HG03135 (cell line): ENCODE measurements around the gene UMAD1.
A peak's percentile ranks its signal among the peaks of the same experiment; 100 is the strongest.
"Not testable (repeated sequence)": the region's sequence is repeated elsewhere in the genome, so short reads cannot be mapped to it uniquely, and the experiment has no call there.

Experiments used
- ATAC-seq: cut with Tn5 transposase; IDR thresholded peaks from one replicate; pipeline ENCODE4 v1.9.1; 2021; ENCODE audit warnings: mild to moderate bottlenecking, moderate library complexity; ENCODE audit not compliant: unreplicated experiment

The UMAD1 gene

DNA sequence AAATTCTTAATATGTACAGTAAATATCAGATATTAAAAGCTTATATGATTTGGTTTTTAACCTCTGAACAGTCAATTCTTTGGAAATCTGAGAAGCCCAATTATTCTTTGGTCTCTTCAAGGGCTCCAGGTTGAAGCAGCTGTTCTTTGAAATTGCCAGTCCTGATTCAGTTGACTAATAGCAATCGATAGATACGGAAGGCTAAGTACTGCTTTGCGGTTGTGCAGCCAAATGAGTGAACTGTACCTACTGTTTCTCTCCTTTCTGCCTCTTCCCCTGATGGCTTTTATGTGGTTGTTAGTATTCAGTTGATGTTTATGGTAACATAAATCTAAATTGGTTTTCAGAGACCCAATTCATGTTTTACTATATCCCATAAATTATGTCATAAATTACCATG, 181.0 kb downstream of the UMAD1 start:
- no peak for ATAC-seq

- not testable (repeated sequence) for ATAC-seq
Measured at GRCh38 chr7:7825294-7825693, 184.7 kb downstream of the UMAD1 start.

DNA sequence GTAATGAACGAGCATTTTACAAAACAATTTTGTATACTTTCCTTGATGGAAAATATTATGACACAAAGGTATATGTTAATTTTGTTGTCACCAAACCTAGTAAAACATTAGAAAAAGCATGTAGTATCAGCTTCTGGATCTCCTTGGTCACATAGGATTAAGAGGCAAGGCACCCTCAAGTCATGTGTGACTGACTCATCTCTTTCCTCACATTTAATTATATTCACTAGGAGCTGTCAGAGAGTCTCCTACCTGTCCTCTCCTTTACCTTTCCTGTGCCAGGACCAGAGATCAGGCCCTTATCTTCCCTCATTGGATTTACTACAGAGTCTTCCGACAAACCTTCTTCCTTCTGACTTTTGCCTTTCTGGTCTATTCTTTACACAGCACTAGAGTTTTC, 189.1 kb downstream of the UMAD1 start:
- ATAC-seq: no peak

GRCh38 chr7:7830122-7830878, 189.7 kb downstream of the UMAD1 start:
- no peak for ATAC-seq

- ATAC-seq: no peak
Measured at GRCh38 chr7:7832518-7832917, 192.0 kb downstream of the UMAD1 start.

DNA sequence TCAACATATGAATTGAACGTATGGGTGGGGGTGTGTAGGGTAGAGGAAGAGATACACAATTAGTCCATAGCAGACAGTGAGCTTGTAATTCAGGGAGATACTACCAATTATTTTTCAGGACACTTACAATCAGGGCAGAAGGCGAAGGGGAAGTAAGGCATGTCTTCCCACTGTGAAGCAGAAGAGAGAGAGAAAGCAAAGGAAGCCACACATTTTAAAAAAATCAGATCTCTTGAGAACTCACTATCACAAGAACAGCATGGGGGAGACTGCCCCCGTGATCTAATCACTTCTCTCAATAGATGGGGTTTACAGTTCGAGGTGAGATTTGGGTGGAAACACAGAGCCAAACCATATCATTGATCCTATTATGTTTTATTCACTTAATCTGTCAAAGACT, 194.2 kb downstream of the UMAD1 start:
- no peak for ATAC-seq

- ATAC-seq: no peak
Measured at GRCh38 chr7:7841027-7841426, 200.5 kb downstream of the UMAD1 start.

- no peak for ATAC-seq
Measured at GRCh38 chr7:7843240-7843639, 202.7 kb downstream of the UMAD1 start.

DNA sequence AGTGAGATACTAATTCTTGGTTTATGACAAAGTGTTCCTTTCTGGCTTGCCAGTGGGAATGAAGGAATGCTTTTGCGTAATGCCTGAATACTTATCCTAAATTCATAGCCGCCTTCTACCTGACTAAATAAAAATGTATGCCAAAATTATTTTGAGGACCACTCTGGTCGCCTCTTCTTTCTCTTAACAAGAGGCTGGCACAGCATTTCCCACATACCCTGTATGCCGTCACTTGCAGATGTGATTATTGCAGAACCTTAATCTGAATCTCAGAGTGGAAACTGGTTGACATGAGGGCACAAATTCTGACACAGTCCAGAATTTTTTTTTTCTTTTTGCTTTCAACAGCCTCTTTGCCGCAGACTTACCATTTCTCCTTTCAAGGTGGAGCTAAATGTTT, 203.4 kb downstream of the UMAD1 start:
- ATAC-seq: no peak

- ATAC-seq: peak; percentile 63
Measured at GRCh38 chr7:7848246-7848645, 207.7 kb downstream of the UMAD1 start.

- ATAC-seq: no peak
Measured at GRCh38 chr7:7848892-7849291, 208.3 kb downstream of the UMAD1 start.

DNA sequence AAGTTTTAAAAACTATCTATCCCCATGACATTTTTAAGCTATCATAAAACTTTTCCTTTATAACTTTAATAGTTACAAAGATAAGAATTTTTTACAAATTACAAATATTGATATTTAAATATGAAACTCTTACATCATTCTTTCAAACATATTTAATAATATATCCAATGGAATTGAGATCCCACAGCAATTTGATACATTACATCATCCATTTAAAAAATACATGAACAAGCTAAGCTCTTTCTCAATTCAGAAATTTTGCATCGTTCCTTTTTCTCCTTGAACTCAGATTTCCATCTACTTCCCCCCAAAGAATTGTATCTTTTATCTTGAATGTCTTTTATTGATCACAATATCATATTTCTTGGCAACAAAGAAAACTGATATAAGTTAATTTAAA, 209.6 kb downstream of the UMAD1 start:
- ATAC-seq: no peak

- ATAC-seq: no peak
Measured at GRCh38 chr7:7851381-7851780, 210.8 kb downstream of the UMAD1 start.

DNA sequence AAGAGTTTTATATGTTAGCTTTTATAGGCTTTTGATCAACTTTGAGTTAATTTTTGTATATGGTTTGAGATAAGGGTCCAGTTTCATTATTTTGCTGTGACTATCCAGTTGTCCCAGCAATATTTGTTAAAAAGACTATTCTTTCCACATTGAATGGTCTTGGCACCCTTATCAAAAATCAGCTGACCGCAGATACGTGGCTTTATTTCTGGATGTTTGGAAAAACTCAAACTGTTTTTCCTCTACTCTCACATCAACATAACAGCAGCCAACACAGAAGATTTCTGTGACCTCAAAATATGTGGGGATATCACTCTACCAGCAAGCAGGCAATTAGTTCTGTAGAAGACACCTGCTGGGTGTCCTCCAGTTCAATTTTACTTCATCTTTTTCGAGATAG, 211.4 kb downstream of the UMAD1 start:
- ATAC-seq: no peak

DNA sequence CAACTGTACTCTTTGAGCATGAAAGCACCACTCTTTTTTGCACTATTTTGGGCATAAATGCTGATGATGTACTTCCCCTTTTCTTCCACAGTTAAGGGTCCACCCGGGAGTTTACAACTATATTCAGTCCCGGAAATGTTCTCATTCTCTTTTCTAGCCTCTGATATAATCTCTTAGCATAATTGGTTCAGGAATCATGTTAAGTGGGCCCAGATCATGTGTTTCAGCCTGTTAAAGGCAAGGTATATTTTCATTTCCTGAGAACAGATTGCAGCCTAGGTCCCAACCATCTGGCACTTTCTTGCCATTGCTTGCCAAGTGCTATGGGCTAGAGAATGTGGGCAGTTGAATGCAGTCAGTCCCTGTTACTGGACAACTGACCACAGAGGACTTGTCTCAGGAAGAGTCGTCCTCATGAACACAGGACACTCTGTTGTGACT, 216.6 kb downstream of the UMAD1 start:
- ATAC-seq: no peak

- no peak for ATAC-seq
Measured at GRCh38 chr7:7858559-7858958, 218.0 kb downstream of the UMAD1 start.

GRCh38 chr7:7859411-7859810, 218.9 kb downstream of the UMAD1 start:
- ATAC-seq: no peak

DNA sequence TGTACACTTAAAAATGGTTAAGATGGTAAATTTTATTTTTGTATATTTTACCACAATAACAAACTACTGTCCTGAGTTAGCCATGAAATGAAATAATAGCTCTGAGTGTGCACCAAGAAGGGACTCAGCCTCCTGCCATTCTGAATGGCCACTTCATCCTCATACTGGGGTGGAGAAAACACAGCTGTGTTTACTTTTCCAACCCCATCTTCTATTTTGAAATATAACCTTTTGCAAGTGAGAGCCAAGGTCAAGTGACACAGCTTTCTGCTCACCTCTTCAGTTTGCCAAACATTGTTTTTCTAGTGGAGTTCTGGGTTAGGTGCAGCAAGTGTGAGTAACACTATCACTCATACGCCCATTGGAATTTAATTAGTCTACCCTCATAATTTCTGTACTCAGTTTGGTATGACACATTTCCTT, 220.7 kb downstream of the UMAD1 start:
- no peak for ATAC-seq

DNA sequence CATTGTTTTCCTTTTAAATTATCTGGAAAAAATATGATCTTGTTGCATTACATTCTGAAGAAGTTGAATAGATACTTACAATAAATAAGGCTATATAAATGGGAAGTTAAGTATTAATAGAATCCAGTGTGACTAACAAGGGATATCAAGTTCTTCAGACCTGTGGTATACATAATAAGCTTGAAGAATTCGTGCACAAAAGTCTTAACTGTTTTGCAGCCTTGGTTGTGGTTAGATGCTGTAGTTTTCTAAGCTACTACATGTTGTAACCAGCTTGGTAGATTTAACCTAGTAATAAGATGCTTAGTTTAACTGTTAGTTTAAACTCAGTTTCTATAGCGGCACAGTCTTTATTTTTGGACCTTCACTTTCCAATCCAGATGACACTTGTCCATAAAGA, 221.8 kb downstream of the UMAD1 start:
- ATAC-seq: no peak

DNA sequence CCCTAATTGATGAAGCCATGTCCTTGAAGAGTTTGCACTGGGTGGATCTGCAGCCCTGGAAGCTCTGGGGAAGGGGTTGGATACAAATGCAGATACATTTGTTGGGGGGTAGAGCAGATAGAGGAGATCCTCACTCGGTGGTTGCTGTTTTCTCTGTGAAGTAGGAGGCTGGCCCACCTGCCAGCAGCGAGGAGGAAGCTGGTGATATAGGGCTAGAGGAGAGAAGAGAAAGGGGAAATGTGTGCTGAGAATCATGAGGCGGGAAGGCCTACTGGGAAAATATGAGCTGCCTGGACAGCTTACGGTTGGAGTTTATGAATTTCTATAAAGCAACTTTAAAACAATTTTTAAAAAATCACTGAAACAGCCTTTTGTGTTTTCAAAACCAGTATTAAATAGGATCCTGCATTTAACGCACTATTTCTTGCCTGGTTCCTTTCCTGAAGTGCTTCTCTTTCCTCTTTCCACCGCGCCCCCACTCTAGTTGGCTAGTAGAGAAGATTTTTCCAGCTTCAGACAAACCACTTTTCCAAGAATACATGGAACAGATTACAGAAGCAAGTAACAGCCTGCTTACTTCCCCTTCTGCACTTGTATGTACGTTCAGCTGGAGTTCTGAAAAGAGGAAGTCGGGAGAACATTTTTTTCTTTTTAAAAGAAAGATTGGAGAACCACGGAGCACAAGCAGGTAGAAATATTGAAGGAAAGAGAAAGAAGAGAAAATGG, 227.5 kb downstream of the UMAD1 start:
- no peak for ATAC-seq

- no peak for ATAC-seq
Measured at GRCh38 chr7:7868572-7868899, 228.0 kb downstream of the UMAD1 start.

- no peak for ATAC-seq
Measured at GRCh38 chr7:7869036-7869435, 228.5 kb downstream of the UMAD1 start.

- no peak for ATAC-seq
Measured at GRCh38 chr7:7869651-7870050, 229.1 kb downstream of the UMAD1 start.
